SK-N-SH (cell line): ENCODE data around the gene CIPC. TPM values are rescaled to one million over a fixed set of nuclear protein-coding genes. Genes with fewer than 3 reads are reported as not detected.

Experiments
- CTCF ChIA-PET: fragments of 300-600, 350-600 bp; formaldehyde crosslinking; extraction: SDS; loops from one replicate; lab custom pipeline; 2021; lab: Yijun Ruan, JAX
- POLR2A ChIA-PET: fragments of 350-600 bp; sonication (Branson Sonifier 250); formaldehyde crosslinking; extraction: SDS; loops from one replicate; lab custom pipeline; 2020; ENCODE audit warnings: antibody characterized with exemption, inconsistent platforms; lab: Yijun Ruan, JAX
- DNase-seq: peaks from one replicate; pipeline ENCODE4 v3.0.0; 2012
- H2AFZ ChIP-seq: fragments of 200-600 bp; sonication (generic); 2 replicates; pipeline ENCODE4 v1.8.1; 2016; ENCODE audit warnings: antibody characterized with exemption, mild to moderate bottlenecking, low read depth
- H3F3A ChIP-seq: fragments of 200-600 bp; sonication (generic); replicated peaks from 2 replicates; pipeline ENCODE3; 2016; ENCODE audit warnings: antibody characterized with exemption, mild to moderate bottlenecking; ENCODE audit not compliant: insufficient read depth
- H3K27ac ChIP-seq, 2 experiments: fragments of 200-500 bp in 1 of 2; fragments of 200-600 bp in 1 of 2; sonication (Bioruptor generic) in 1 of 2; sonication (generic), shearing (Covaris generic) in 1 of 2; 2 replicates each; pipeline versions ENCODE4 v1.5.1 to v1.6.1; 2014 to 2016; ENCODE audit warnings: low read depth in 2 of 2, inconsistent platforms in 1 of 2, low read length in 1 of 2, mild to moderate bottlenecking in 1 of 2, mixed read lengths in 1 of 2
- H3K27me3 ChIP-seq: fragments of 200-600 bp; sonication (generic), shearing (Covaris generic); 2 replicates; pipeline ENCODE4 v1.6.1; 2016; ENCODE audit warnings: mixed run types; ENCODE audit not compliant: insufficient read depth
- H3K36me3 ChIP-seq, 2 experiments: fragments of 200-500 bp in 1 of 2; fragments of 200-600 bp in 1 of 2; sonication (Bioruptor generic) in 1 of 2; sonication (generic) in 1 of 2; replicated peaks in 1 of 2; 2 replicates each; pipeline versions ENCODE3 to v1.5.1; 2014 to 2016; ENCODE audit warnings: low read length in 1 of 2, mild to moderate bottlenecking in 1 of 2; ENCODE audit not compliant: insufficient read depth in 2 of 2, control insufficient read depth in 1 of 2
- H3K4me1 ChIP-seq, 2 experiments: fragments of 200-500 bp in 1 of 2; fragments of 200-600 bp in 1 of 2; sonication (Bioruptor generic) in 1 of 2; sonication (generic), shearing (Covaris generic) in 1 of 2; 2 replicates each; pipeline versions ENCODE4 v1.5.1 to v1.6.1; 2014 to 2016; ENCODE audit warnings: low read depth in 1 of 2, low read length in 1 of 2, mixed run types in 1 of 2; ENCODE audit not compliant: insufficient read depth in 2 of 2, control insufficient read depth in 1 of 2
- H3K4me2 ChIP-seq: fragments of 200-600 bp; sonication (generic), shearing (Covaris generic); 2 replicates; pipeline ENCODE4 v1.6.1; 2017; ENCODE audit warnings: mixed run types
- H3K4me3 ChIP-seq, 2 experiments: fragments of 200-500 bp in 1 of 2; fragments of 200-600 bp in 1 of 2; sonication (Bioruptor generic) in 1 of 2; sonication (generic), shearing (Covaris generic) in 1 of 2; 2 replicates each; pipeline versions ENCODE4 v1.5.1 to v1.8.1; 2014 to 2016; ENCODE audit warnings: low read depth in 2 of 2, inconsistent platforms in 1 of 2, low read length in 1 of 2, mild to moderate bottlenecking in 1 of 2, mixed read lengths in 1 of 2, moderate library complexity in 1 of 2
- H3K79me2 ChIP-seq: fragments of 200-600 bp; sonication (generic); 2 replicates; pipeline ENCODE4 v1.8.1; 2017; ENCODE audit warnings: mild to moderate bottlenecking; ENCODE audit not compliant: insufficient read depth
- H3K9ac ChIP-seq: fragments of 200-600 bp; sonication (generic); 2 replicates; pipeline ENCODE4 v1.6.1; 2017; ENCODE audit warnings: mixed run types
- H3K9me2 ChIP-seq: fragments of 200-600 bp; sonication (generic); 2 replicates; pipeline ENCODE4 v1.6.1; 2017; ENCODE audit warnings: mixed run types
- H3K9me3 ChIP-seq: fragments of 200-600 bp; sonication (generic); 2 replicates; pipeline ENCODE4 v1.6.1; 2017; ENCODE audit warnings: mixed run types, mild to moderate bottlenecking, moderate library complexity
- H4K20me1 ChIP-seq: fragments of 200-600 bp; sonication (generic); 2 replicates; pipeline ENCODE4 v1.6.1; 2017; ENCODE audit warnings: mild to moderate bottlenecking, mixed run types; ENCODE audit not compliant: insufficient read depth
- CHD2 ChIP-seq: fragments of 150-350 bp; IDR thresholded peaks from 2 replicates; pipeline ENCODE4 v1.6.1; 2018; ENCODE audit warnings: low read length; ENCODE audit not compliant: partially characterized antibody
- CTCF ChIP-seq: fragments of 200-600 bp; sonication (generic); IDR thresholded peaks from 2 replicates; pipeline ENCODE4 v1.6.1; 2017; ENCODE audit warnings: antibody characterized with exemption, mild to moderate bottlenecking, moderate library complexity
- ELF1 ChIP-seq: IDR thresholded peaks from 2 replicates; pipeline ENCODE4 v1.4.0; 2012
- EZH2phosphoT487 ChIP-seq: fragments of 200-600 bp; sonication (generic); IDR thresholded peaks from 2 replicates; pipeline ENCODE4 v1.6.1; 2017; ENCODE audit warnings: low read depth, mixed run types, mild to moderate bottlenecking, antibody characterized with exemption, moderate library complexity, borderline replicate concordance
- FOSL2 ChIP-seq: IDR thresholded peaks from 2 replicates; pipeline ENCODE4 v1.4.0; 2012; ENCODE audit warnings: low read depth, mild to moderate bottlenecking, moderate library complexity, borderline replicate concordance
- FOXJ3 ChIP-seq: sonication (generic); formaldehyde crosslinking; IDR thresholded peaks from 2 replicates; pipeline ENCODE4 v1.5.1; 2020; ENCODE audit warnings: mild to moderate bottlenecking, missing genetic modification reagents
- FOXM1 ChIP-seq: IDR thresholded peaks from 2 replicates; pipeline ENCODE4 v1.4.0; 2012; ENCODE audit warnings: low read depth, mild to moderate bottlenecking
- GABPA ChIP-seq: IDR thresholded peaks from 2 replicates; pipeline ENCODE4 v1.4.0; 2012; ENCODE audit warnings: low read depth, mild to moderate bottlenecking
- GATA2 ChIP-seq: sonication (generic); formaldehyde crosslinking; IDR thresholded peaks from 2 replicates; pipeline ENCODE4 v1.5.0; 2020; ENCODE audit warnings: mild to moderate bottlenecking, missing genetic modification reagents
- JUND ChIP-seq: IDR thresholded peaks from 2 replicates; pipeline ENCODE4 v1.4.0; 2012
- MEF2A ChIP-seq: IDR thresholded peaks from 2 replicates; pipeline ENCODE4 v1.4.0; 2012; ENCODE audit warnings: low read depth, borderline replicate concordance
- NFIC ChIP-seq: IDR thresholded peaks from 2 replicates; pipeline ENCODE4 v1.4.0; 2012; ENCODE audit warnings: borderline replicate concordance
- NRF1 ChIP-seq: IDR thresholded peaks from 2 replicates; pipeline ENCODE4 v1.6.1; 2012; ENCODE audit warnings: low read depth, mild to moderate bottlenecking, low read length
- POLR2AphosphoS5 ChIP-seq: IDR thresholded peaks from 2 replicates; pipeline ENCODE4 v1.6.1; 2012; ENCODE audit warnings: low read depth, low read length
- REST ChIP-seq: IDR thresholded peaks from 2 replicates; pipeline ENCODE4 v1.6.1; 2012; ENCODE audit warnings: mild to moderate bottlenecking, low read depth, low read length, moderate library complexity
- RXRA ChIP-seq: IDR thresholded peaks from 2 replicates; pipeline ENCODE4 v1.4.0; 2012; ENCODE audit warnings: low read depth, mild to moderate bottlenecking, borderline replicate concordance
- TAF1 ChIP-seq: IDR thresholded peaks from 2 replicates; pipeline ENCODE4 v1.6.1; 2012; ENCODE audit warnings: low read depth, mild to moderate bottlenecking, low read length, moderate library complexity, borderline replicate concordance
- TCF12 ChIP-seq: IDR thresholded peaks from 2 replicates; pipeline ENCODE4 v1.4.0; 2012
- USF2 ChIP-seq: fragments of 150-350 bp; IDR thresholded peaks from 2 replicates; pipeline ENCODE4 v1.6.1; 2017; ENCODE audit warnings: antibody characterized with exemption, low read length, low read depth, borderline replicate concordance
- YY1 ChIP-seq: IDR thresholded peaks from 2 replicates; pipeline ENCODE4 v1.4.0; 2012; ENCODE audit warnings: low read depth, mild to moderate bottlenecking
- WGBS: methylation state at CpG from one replicate; pipeline ENCODE4 v1.1.6; 2017; ENCODE audit warnings: low lambda C conversion rate; 5-methylcytosine and 5-hydroxymethylcytosine counted together
- polyA plus RNA-seq, 3 experiments: library from polyadenylated mRNA; depleted of rRNA; stranded (reverse); fragments of >200 nt; gene quantifications; 2 replicates each; pipeline ENCODE4 v1.2.3, GENCODE V29; 2012
- TF ChIP-seq, protein P1 (sequence below): IDR thresholded peaks from 2 replicates; pipeline ENCODE4; 2012

The CIPC gene
- polyA plus RNA-seq, 1 of the 3 experiments (the other 2 are of a cell fraction) = 6.5 TPM

GRCh38 chr14:77110286-77110685, 12.2 kb downstream of the CIPC start:
- WGBS = 89% methylated on average over 1 of the region's 1 CpG
- H3K27ac ChIP-seq = no peak overlapping the region
- no peak overlapping the region for H3K4me2 ChIP-seq
- no peak overlapping the region for H2AFZ ChIP-seq
- H3K9me3 ChIP-seq = no peaks in the 10 kb centered on the region
- no peaks in the 10 kb centered on the region for H3K27me3 ChIP-seq
- no peak for TF ChIP-seq TAF1
- no peak for TF ChIP-seq GABPA
- ChIA-PET CTCF (interaction anchor here (1.2 to 4.6 kb wide), 7 partner anchors 13 to 237 kb away, joined by 3 to 24 read pairs (median 5); no protein-coding TSS in a partner anchor), POLR2A (no interaction called here)
- no peaks in the 10 kb centered on the region for H3F3A ChIP-seq
- no peaks in the 10 kb centered on the region; a peak in 1 of 4 replicates for H3K4me1 ChIP-seq
- no peak overlapping the region for H3K9ac ChIP-seq
- no peaks in the 10 kb centered on the region for H3K79me2 ChIP-seq
- peaks cover 70 to 84% of the 10 kb centered on the region in 2 experiments for H3K36me3 ChIP-seq
- no peaks in the 10 kb centered on the region for H3K9me2 ChIP-seq
- no peaks in the 10 kb centered on the region for H4K20me1 ChIP-seq
- no peak overlapping the region for H3K4me3 ChIP-seq
- DNase-seq = no peak

- CTCF ChIA-PET = interaction anchor here (1.2 to 4.6 kb wide), 6 partner anchors 13 to 238 kb away, joined by 3 to 24 read pairs (median 6); no protein-coding TSS in a partner anchor
- Histone ChIP-seq H3K4me2 (no peak overlapping the region), H3K9me3 (no peaks in the 10 kb centered on the region), H3K36me3 (peaks cover 67 to 79% of the 10 kb centered on the region in 2 experiments)
- 94% methylated on average over 5 of the region's 5 CpGs for WGBS
- TF ChIP-seq POLR2AphosphoS5 = no peak
- no peak for TF ChIP-seq NRF1
- no peak for TF ChIP-seq CHD2
- no peak for TF ChIP-seq USF2
- TF ChIP-seq FOXJ3 = no peak
- no peak for TF ChIP-seq CTCF
- TF ChIP-seq, protein P1, sequence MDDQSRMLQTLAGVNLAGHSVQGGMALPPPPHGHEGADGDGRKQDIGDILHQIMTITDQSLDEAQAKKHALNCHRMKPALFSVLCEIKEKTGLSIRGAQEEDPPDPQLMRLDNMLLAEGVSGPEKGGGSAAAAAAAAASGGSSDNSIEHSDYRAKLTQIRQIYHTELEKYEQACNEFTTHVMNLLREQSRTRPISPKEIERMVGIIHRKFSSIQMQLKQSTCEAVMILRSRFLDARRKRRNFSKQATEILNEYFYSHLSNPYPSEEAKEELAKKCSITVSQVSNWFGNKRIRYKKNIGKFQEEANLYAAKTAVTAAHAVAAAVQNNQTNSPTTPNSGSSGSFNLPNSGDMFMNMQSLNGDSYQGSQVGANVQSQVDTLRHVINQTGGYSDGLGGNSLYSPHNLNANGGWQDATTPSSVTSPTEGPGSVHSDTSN = no peak
- TF ChIP-seq TCF12 = no peak
- TF ChIP-seq GABPA = no peak
- no peak for TF ChIP-seq JUND
- TF ChIP-seq ELF1 = no peak
- no peak for TF ChIP-seq REST
- TF ChIP-seq FOXM1 = no peak
- no peak for TF ChIP-seq FOSL2
- no peak for TF ChIP-seq MEF2A
- TF ChIP-seq RXRA = no peak
- no peak for TF ChIP-seq GATA2 (CRISPR knock-in tag)
- no peak for TF ChIP-seq YY1
- no peak for TF ChIP-seq EZH2phosphoT487
- TF ChIP-seq NFIC = no peak
- TF ChIP-seq, all 33 proteins: peak for 0
- H2AFZ ChIP-seq = no peak overlapping the region
- H3F3A ChIP-seq = no peaks in the 10 kb centered on the region
- H3K4me3 ChIP-seq = no peak overlapping the region
- DNase-seq = no peak
- H3K27ac ChIP-seq = no peak overlapping the region
- POLR2A ChIA-PET = no interaction called here
- no peaks in the 10 kb centered on the region; a peak in 1 of 4 replicates for H3K4me1 ChIP-seq
- no peaks in the 10 kb centered on the region for H4K20me1 ChIP-seq
- no peaks in the 10 kb centered on the region for H3K27me3 ChIP-seq
- no peak overlapping the region for H3K9ac ChIP-seq
- no peaks in the 10 kb centered on the region for H3K79me2 ChIP-seq
- no peaks in the 10 kb centered on the region for H3K9me2 ChIP-seq
Observed at GRCh38 chr14:77111021-77111420, 13.0 kb downstream of the CIPC start.
